Memory B cell (primary cell): ENCODE data around the gene REPIN1.

ENCODE experiments used
- ATAC-seq: fragments of 150-1000 bp; cut with Tn5 transposase; 2 replicates; pipeline ENCODE4 v1.10.0; 2021; ENCODE audit warnings: low read depth, mild to moderate bottlenecking, moderate library complexity
- DNase-seq, 2 donors: peaks; one replicate each; pipeline ENCODE4 v3.0.0; 2022; ENCODE audit warnings: low spot score in 2 of 2
- H3K27ac Mint-ChIP-seq: one replicate; pipeline ENCODE4 v1.8.0; 2022; ENCODE audit warnings: mild to moderate bottlenecking, moderate library complexity, mixed read lengths
- H3K27me3 Mint-ChIP-seq: one replicate; pipeline ENCODE4 v1.8.0; 2022; ENCODE audit warnings: mixed read lengths
- H3K36me3 Mint-ChIP-seq: one replicate; pipeline ENCODE4 v1.8.0; 2022; ENCODE audit warnings: mild to moderate bottlenecking, mixed read lengths
- H3K4me1 Mint-ChIP-seq: one replicate; pipeline ENCODE4 v1.8.0; 2022; ENCODE audit warnings: mixed read lengths
- H3K4me3 Mint-ChIP-seq: one replicate; pipeline ENCODE4 v1.8.0; 2022; ENCODE audit warnings: mild to moderate bottlenecking, moderate library complexity, mixed read lengths
- H3K9me3 Mint-ChIP-seq: one replicate; pipeline ENCODE4 v1.8.0; 2022; ENCODE audit warnings: mixed read lengths

The REPIN1 gene

DNA sequence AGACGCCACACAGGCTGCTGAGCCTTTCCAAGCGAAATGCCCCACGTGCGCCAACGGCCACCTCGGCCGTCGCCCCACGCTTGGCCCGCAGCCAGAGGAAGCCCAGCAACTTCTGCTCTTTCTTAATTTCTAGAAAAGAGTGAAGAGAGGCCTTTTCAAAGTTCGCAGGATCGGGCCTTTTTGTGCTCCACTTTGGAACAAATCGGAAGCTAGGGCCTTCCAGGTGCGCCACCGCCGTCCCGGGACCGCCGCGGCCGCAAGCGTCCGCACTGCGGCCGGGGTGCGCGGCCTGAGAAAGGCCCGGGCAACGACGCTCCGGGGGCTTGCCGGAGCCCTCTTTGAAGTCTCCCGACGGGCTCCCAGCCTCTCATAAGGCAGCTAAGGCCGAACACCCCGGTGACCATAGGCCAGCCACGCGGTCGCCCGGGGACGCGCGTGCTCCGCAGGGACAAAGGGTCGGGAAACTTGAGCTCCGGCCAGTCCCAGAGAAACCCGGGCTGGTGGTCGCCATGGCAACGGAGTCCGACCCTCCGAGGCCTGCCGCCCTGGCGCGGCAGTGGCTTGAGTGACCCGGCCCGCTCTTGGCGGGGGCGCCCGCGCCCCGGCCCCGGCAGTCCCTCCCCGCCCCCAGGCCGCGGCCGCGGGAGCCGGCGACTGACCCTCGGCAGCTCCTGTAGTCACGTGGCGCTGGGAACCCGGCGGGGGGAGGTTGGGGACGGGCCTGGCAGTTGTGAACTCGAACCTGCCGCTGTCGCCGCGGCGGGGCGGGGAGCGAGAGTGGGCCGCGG, at the start of gene REPIN1:
REPIN1 (plus strand) TSS at position 727 of the 788 bp plus-strand sequence. CDS start 890 bp downstream, outside the sequence.
- no peaks in the 10 kb centered on the region for H3K9me3 Mint-ChIP-seq
- no peaks in the 10 kb centered on the region for H3K27me3 Mint-ChIP-seq
- H3K27ac Mint-ChIP-seq = peak within 1 kb of the TSS; percentile 100
- peaks cover 2% of the 10 kb centered on the region for H3K36me3 Mint-ChIP-seq
- ATAC-seq (peak; percentile 49), DNase-seq (peak; percentile 76 to 82)
- peak within 1 kb of the TSS; percentile 94 for H3K4me3 Mint-ChIP-seq
- H3K4me1 Mint-ChIP-seq = peaks cover 37% of the 10 kb centered on the region

DNA sequence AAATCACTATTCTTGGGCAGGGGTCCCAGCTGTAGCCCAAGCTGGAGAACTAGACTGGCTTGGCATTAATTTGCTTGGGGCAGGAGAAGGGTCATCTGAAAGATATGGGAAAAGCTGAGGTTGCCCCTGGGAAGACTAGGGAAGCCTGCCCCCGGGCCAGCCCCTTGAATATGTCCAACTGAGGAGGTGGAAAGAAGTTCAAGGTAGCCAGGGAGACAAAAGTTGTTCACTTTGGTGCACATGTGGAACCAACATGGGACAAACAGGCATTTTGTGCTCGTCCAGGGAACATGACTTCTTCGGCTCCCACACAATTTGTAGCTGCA, 46.9 kb upstream of the REPIN1 start:
- H3K36me3 Mint-ChIP-seq = peaks cover 11% of the 10 kb centered on the region
- H3K4me3 Mint-ChIP-seq = peak overlapping the region; percentile 90
- no peaks in the 10 kb centered on the region for H3K9me3 Mint-ChIP-seq
- H3K4me1 Mint-ChIP-seq = peaks cover 29% of the 10 kb centered on the region
- H3K27ac Mint-ChIP-seq = peak overlapping the region; percentile 89
- ATAC-seq = no peak
- no peak for DNase-seq
- no peaks in the 10 kb centered on the region for H3K27me3 Mint-ChIP-seq

DNA sequence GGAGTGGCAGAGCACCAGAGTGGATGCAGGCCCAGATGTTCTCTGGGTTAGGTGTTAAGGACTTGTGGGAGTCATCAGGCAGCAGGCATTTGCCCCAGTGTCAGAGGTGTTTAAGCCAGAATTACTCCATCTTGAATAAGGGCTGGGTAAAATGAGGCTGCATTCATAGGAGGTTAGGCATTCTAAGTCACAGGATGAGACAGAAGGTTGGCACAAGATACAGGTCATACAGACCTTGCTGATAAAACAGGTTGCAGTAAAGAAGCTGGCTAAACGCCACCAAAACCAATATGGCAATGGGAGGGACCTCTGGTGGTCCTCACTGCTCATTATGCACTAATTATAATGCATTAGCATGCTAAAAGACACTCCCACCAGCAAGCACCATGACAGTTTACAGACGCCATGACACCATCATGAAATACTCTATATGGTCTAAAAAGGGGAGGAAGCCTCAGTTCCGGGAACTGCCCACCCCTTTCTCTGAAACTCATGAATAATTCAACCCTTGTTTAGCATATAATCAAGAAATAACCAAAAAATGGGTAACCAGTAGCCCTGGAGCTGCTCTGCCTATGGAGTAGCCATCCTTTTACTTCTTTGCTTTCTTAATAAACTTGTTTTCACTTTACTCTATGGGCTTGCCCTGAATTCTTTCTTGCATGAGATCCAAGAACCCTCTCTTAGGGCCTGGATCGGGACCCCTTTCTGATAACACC, 46.3 kb upstream of the REPIN1 start:
- Mint-ChIP-seq H3K4me1 (peaks cover 29% of the 10 kb centered on the region), H3K36me3 (peaks cover 14% of the 10 kb centered on the region), H3K27ac (peak overlapping the region; percentile 89), H3K27me3 (no peaks in the 10 kb centered on the region), H3K9me3 (no peaks in the 10 kb centered on the region), H3K4me3 (peak overlapping the region; percentile 90)
- DNase-seq = no peak
- peak; percentile 43 for ATAC-seq

DNA sequence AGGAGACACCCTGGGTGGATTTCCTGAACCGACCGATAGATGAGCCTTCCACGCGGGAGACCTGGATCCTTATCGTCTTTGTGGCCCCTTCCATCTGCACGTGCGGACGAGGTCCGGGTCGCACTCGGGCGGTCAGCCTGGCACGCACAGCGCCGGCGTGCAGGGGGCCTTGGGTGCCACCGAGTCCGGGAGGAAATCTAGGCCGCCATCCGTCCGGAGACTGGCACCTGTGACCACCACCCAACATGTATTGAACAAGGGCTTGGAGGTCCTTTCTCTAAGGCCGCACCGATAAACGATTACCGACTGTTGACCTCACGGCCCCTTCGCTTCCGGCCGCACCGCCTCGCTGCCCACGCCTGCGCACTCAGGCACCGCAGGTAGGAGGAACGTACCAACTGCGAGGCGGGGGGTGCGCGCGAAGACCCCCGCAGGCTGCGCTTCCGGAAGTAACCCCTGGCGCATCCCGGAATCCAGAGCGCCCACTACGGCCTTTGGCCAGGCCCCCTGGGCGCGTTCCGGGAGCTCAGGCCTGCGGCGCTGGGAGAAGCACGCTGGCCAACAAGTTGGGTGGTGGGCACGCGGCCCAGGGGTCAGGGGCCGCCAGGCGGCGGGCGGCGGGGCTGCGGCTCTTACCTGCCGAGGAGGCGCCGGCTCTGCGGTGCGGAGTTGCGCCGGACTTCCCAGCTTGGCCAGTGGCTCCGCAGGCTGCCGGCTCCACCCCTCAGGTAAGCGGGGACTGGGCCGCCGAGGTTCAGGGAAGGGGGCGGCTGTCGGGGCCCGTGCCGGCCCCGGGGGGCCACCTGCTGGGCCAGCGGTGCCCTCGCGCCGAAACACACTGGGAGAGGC, 45.6 kb upstream of the REPIN1 start, which contains the start of the genes ACTR3C and LRRC61:
ACTR3C (minus strand) TSS at position 713 of the 849 bp plus-strand sequence. CDS start 28,249 bp downstream, outside the sequence.
LRRC61 (plus strand) TSS at position 523 of the 849 bp plus-strand sequence. CDS start 13,507 bp downstream, outside the sequence.
- no peaks in the 10 kb centered on the region for H3K27me3 Mint-ChIP-seq

DNA sequence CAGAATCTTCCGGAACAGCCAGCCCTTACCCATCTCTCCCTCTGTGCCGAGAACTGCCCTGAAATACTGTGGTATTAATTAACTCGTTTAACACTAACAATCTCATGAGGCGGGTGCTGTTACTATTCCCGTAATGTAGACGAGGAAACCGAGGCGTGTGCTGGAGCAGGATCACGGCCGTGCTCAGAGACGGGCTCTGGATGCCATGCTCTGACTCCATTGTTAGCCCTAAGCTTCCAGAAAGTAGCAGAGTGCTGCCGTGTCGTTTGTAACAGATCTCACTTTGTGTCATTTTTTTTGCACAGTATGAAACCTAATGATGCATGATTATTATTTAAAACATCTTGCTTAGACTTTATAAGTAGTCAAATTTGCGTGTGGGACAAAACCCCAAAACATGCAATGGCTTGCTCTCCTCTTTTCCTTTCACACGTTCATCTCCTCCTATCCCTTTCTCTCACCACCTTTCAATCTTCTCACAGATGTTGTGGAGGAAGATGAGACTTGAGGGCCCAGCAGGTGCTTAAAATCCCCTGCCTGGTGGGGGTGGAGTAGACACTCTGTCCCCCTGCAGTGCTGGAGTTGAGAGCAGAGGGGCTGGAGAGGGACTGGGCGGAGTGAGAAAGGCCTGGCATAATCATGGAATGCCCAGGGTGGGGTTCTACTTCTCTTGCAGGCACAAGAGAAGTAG, 44.8 kb upstream of the REPIN1 start:
- H3K4me3 Mint-ChIP-seq = peak overlapping the region; percentile 90
- DNase-seq (no peak), ATAC-seq (peak; percentile 25)
- peaks cover 29% of the 10 kb centered on the region for H3K4me1 Mint-ChIP-seq
- H3K36me3 Mint-ChIP-seq = peaks cover 16% of the 10 kb centered on the region
- H3K27me3 Mint-ChIP-seq = no peaks in the 10 kb centered on the region
- H3K9me3 Mint-ChIP-seq = no peaks in the 10 kb centered on the region
- peak overlapping the region; percentile 89 for H3K27ac Mint-ChIP-seq

More for the DNA sequence above, 45.6 kb upstream of the REPIN1 start, which contains the start of the genes ACTR3C and LRRC61:
- peak; percentile 34 to 46 for DNase-seq
- Mint-ChIP-seq H3K36me3 (peaks cover 14% of the 10 kb centered on the region), H3K4me3 (peak within 1 kb of the TSS; percentile 90), H3K27ac (peak within 1 kb of the TSS; percentile 89), H3K4me1 (peaks cover 29% of the 10 kb centered on the region), H3K9me3 (no peaks in the 10 kb centered on the region)
- peak; percentile 62 for ATAC-seq

DNA sequence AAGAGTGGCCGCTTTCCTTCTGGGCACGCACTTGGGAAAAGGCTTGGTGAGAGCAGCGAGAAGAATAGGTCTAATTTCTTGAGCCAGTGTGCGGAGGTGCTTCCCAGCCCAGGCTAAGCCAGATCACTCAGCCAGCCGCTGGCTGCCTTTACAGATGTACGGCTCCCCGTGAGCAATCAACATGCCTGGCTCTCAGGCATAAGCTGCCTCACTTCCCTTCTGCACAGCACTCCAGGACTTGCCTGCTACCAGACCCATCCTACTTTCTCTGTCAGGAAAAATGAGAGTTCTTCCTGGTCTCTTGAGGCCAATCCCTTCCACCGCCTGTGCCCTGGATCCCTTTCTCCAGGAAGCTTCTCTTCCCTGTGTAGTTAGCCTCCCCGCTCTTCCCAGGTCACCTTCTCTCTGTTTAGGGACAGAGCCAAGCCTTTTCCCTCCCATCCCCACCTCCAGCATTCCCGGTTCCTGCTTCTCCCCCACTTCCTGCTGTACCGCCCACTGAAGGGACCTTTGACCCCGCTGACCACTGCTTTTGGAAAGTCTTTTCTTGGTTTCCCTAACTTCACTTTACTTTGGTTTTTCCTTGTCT, 44.2 kb upstream of the REPIN1 start:
- no peaks in the 10 kb centered on the region for H3K9me3 Mint-ChIP-seq
- no peak for DNase-seq
- ATAC-seq = no peak
- peaks cover 29% of the 10 kb centered on the region for H3K4me1 Mint-ChIP-seq
- H3K4me3 Mint-ChIP-seq = peak overlapping the region; percentile 90
- no peaks in the 10 kb centered on the region for H3K27me3 Mint-ChIP-seq
- peak overlapping the region; percentile 89 for H3K27ac Mint-ChIP-seq
- H3K36me3 Mint-ChIP-seq = peaks cover 20% of the 10 kb centered on the region

DNA sequence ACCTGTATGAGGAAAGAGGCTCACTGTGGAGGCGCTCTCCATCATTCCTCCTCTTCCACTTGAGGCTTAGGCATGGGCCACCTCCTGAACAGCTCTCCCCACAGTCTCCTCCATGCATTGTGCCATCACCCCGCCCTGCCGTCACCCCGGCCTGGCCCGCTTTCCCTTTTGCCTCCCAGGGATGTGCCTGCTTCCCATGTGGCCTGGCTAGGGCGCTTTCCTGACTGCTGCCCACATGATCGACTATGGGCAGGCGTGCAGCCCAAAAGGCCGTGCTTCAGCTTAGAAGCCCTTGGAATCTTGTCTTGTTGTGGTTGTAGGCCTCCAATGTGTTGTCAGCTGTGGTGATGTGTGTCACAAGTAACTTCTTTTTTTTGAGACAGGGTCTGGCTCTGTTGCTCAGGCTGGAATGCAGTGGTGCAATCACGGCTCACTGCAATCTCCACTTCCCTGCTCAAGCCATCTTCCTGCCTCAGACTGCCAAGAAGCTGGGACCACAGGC, 43.5 kb upstream of the REPIN1 start:
- DNase-seq (no peak), ATAC-seq (no peak)
- H3K27ac Mint-ChIP-seq = peak overlapping the region; percentile 89
- no peaks in the 10 kb centered on the region for H3K9me3 Mint-ChIP-seq
- peak overlapping the region; percentile 90 for H3K4me3 Mint-ChIP-seq
- peaks cover 20% of the 10 kb centered on the region for H3K36me3 Mint-ChIP-seq
- H3K4me1 Mint-ChIP-seq = peaks cover 29% of the 10 kb centered on the region
- H3K27me3 Mint-ChIP-seq = no peaks in the 10 kb centered on the region

DNA sequence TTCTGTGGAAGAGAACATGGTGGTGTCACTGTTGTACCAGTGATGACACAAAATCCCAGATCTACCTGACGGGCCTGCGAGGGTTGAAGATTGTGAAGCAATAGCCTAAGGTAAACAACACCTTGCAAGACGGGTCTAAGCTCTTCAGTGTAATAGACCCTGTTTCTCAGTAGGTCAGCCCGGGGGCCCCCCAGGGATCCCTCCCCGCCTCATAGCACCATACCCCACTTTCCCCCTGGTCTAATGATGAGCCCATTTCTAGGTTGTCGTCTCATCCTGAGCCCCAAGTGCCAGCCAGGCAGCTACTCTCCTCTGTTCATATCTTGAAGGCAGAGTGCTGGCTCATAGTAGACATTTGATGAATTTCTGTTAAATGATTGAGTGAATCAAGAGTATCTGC, 42.7 kb upstream of the REPIN1 start:
- H3K9me3 Mint-ChIP-seq = no peaks in the 10 kb centered on the region
- ATAC-seq (no peak), DNase-seq (no peak)
- peaks cover 28% of the 10 kb centered on the region for H3K4me1 Mint-ChIP-seq
- H3K27me3 Mint-ChIP-seq = no peaks in the 10 kb centered on the region
- no peak overlapping the region for H3K4me3 Mint-ChIP-seq
- peaks cover 23% of the 10 kb centered on the region for H3K36me3 Mint-ChIP-seq
- no peak overlapping the region for H3K27ac Mint-ChIP-seq

DNA sequence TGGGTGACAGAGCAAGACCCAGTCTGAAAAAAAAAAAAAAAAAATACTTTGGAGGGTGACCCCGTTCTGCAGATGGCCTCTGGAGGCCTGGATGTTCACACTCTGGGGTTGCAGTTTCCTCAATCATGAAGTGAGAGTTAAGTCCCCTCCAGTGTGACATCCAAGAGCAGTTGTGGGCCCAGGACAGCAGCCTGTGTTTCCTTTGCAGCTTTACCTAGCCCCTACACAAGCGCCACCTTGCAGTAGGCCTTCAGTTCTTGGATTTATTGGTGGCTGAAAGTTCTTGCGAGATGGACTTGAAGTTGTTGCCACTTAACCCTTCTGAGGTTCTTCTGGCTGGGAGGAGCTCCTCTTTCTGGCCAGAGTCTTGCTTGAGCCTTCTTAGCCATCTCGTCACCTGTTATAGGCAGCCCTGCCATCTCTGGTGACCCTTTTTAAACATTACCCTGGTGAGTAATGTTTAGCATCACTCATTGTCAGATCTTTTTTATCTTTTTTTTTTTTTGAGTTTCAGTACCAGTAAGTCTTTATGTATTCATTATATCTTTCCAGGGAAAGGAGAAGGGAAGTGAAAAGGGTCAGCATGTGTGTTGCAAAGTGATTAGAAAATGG, 41.9 kb upstream of the REPIN1 start:
- Mint-ChIP-seq H3K9me3 (no peaks in the 10 kb centered on the region), H3K4me1 (peaks cover 23% of the 10 kb centered on the region), H3K36me3 (peaks cover 25% of the 10 kb centered on the region), H3K27me3 (no peaks in the 10 kb centered on the region), H3K4me3 (no peak overlapping the region), H3K27ac (no peak overlapping the region)
- no peak for ATAC-seq
- no peak for DNase-seq

DNA sequence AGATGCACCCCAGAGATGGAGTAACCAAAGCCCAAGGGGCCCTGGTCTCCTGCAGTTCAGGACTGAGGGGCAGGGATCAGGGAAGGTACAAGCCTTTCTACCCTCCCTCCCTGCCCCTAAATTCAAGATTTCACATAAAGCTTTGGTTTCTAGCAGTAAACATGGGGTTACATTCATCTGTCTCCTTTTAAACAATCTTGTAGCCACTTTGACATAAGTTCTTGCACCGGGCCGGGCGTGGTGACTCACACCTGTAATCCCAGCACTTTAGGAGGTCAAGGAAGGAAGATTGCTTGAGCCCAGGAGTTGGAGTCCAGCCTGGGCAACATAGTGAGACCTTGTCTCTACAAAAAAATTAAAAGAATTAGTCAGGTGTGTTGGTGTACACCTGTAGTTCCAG, 41.3 kb upstream of the REPIN1 start:
- no peak overlapping the region for H3K4me3 Mint-ChIP-seq
- H3K27ac Mint-ChIP-seq = no peak overlapping the region
- ATAC-seq (no peak), DNase-seq (no peak)
- H3K27me3 Mint-ChIP-seq = no peaks in the 10 kb centered on the region
- peaks cover 27% of the 10 kb centered on the region for H3K36me3 Mint-ChIP-seq
- H3K4me1 Mint-ChIP-seq = peaks cover 19% of the 10 kb centered on the region
- no peaks in the 10 kb centered on the region for H3K9me3 Mint-ChIP-seq

DNA sequence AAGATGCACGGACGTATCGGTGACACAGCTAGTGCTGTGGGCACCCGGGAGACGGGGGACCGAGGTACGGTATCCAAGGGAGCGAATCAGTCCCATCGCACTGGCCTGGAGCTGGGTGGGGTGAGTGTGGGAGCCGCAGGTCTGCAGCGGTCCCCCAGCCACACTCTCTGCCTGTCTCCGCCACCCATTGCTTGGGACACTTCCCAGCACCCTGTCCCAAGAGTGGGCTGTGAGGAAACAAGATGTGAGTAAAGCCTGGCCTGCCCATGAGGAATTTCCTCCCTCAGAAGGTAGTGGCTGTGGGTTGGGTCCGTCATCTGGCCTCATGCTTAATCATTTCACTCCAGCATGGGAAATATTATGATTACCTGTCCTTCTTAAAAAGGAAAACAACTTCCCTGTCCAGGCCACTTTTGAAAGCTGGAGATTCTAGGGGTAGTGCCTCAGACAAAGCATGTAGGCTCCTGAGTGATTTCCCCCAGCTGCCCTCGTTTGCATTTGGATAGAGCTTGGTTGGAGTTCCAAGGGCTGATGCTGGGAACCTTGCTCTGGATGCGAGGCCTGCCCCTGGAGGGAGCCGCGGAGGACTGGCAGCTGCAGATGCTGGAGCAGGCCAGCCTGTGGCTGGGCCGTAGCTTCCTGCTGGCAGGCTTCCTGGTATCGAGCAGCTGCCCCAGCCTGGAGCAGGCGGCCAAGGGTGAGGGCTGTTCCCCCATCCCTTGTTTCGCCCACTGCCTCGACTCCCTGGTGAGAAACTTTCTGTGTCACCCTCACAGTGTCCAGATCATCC, 39.1 kb upstream of the REPIN1 start:
- peaks cover 12% of the 10 kb centered on the region for H3K4me1 Mint-ChIP-seq
- no peaks in the 10 kb centered on the region for H3K27me3 Mint-ChIP-seq
- H3K4me3 Mint-ChIP-seq = no peak overlapping the region
- H3K27ac Mint-ChIP-seq = no peak overlapping the region
- ATAC-seq = no peak
- peaks cover 27% of the 10 kb centered on the region for H3K36me3 Mint-ChIP-seq
- no peaks in the 10 kb centered on the region for H3K9me3 Mint-ChIP-seq
- no peak for DNase-seq
